BJ (cell line): Measurements from ENCODE around the gene AQP2. TPM values are rescaled to one million over a fixed set of nuclear protein-coding genes. Genes with fewer than 3 reads are reported as not detected.
"Not testable (repeated sequence)": the region's sequence is repeated elsewhere in the genome, so short reads cannot be mapped to it uniquely, and the experiment has no call there.

ENCODE experiments used
- CTCF ChIA-PET: fragments of 350-600 bp; formaldehyde crosslinking; extraction: SDS; loops from one replicate; lab custom pipeline; 2021; ENCODE audit warnings: antibody characterized with exemption, inconsistent platforms; lab: Yijun Ruan, JAX
- POLR2A ChIA-PET: fragments of 300-600 bp; sonication (Branson Sonifier 250); formaldehyde crosslinking; extraction: SDS; loops from one replicate; lab custom pipeline; 2021; ENCODE audit warnings: antibody characterized with exemption; lab: Charles Lee
- DNase-seq: peaks from one replicate; pipeline ENCODE4 v3.0.0-alpha.2; 2011; ENCODE audit warnings: low read depth
- H3K27me3 ChIP-seq: 2 replicates; pipeline ENCODE4 v1.6.0; 2011; ENCODE audit warnings: low read length; ENCODE audit not compliant: control insufficient read depth, insufficient read depth
- H3K36me3 ChIP-seq: 2 replicates; pipeline ENCODE4 v1.5.1; 2011; ENCODE audit warnings: low read length; ENCODE audit not compliant: control insufficient read depth, insufficient read depth
- H3K4me3 ChIP-seq: 2 replicates; pipeline ENCODE4 v1.5.1; 2011; ENCODE audit warnings: low read depth, mild to moderate bottlenecking, control low read depth, low read length
- polyA plus RNA-seq: library from polyadenylated mRNA; depleted of rRNA; stranded (reverse); fragments of >200 nt; gene quantifications from 2 replicates; pipeline ENCODE4 v1.2.3, GENCODE V29; 2011
- TF ChIP-seq, protein P1 (sequence below): IDR thresholded peaks from 2 replicates; pipeline ENCODE4 v1.5.1; 2011; ENCODE audit warnings: low read depth, mild to moderate bottlenecking, control low read depth, inconsistent platforms, low read length, moderate library complexity; ENCODE audit not compliant: insufficient read depth

AQP2 gene
- polyA plus RNA-seq, 1 experiment = not detected

DNA sequence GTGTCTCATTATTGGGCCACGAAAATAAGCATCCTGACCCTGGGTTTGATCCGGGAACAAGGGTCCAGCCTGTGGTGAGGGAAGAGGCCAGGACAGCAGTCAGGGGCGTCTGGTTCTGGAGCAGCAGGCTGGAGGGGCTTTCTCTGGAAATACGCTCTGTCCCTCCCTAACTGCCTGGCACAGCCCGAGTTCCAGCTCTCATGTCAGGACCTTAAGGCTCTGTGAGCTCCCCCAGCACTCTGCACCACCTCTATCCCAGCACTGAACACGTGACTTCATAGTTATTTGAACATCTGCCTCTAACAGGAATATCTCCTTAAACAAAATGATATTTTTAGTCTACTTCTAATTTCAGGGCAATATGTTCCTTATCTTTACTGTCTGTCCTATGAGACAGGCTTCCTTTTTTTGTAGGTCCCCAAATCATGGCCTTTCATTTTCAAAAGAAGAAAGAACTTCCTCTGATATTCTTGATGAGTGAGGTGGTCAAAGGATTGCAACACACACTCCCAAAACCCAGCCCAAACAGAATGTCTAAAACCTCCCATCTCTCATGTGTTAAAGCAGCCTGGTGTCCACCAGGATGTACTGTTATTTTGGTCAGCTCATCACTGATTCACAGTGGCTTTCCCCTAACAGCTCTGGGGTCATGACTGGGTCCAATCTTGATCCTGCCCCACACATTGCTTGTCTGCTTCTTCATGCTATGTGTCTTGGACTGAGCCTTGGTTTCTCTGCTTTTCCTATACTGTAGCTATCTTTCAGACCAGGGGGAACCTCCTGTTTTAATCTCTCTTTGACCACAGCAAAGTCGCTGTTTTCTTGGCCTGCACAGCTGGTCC lies 31.9 kb downstream of the AQP2 start:
- no peaks in the 10 kb centered on the region for H3K27me3 ChIP-seq
- no peak for DNase-seq
- H3K4me3 ChIP-seq = no peak overlapping the region
- TF ChIP-seq, protein P1, sequence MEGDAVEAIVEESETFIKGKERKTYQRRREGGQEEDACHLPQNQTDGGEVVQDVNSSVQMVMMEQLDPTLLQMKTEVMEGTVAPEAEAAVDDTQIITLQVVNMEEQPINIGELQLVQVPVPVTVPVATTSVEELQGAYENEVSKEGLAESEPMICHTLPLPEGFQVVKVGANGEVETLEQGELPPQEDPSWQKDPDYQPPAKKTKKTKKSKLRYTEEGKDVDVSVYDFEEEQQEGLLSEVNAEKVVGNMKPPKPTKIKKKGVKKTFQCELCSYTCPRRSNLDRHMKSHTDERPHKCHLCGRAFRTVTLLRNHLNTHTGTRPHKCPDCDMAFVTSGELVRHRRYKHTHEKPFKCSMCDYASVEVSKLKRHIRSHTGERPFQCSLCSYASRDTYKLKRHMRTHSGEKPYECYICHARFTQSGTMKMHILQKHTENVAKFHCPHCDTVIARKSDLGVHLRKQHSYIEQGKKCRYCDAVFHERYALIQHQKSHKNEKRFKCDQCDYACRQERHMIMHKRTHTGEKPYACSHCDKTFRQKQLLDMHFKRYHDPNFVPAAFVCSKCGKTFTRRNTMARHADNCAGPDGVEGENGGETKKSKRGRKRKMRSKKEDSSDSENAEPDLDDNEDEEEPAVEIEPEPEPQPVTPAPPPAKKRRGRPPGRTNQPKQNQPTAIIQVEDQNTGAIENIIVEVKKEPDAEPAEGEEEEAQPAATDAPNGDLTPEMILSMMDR = peak; percentile 8; the same call in 1 of the 2 replicates
- no peaks in the 10 kb centered on the region for H3K36me3 ChIP-seq
- CTCF ChIA-PET = interaction anchor here (0.6 to 7.1 kb wide), 12 partner anchors 8 to 116 kb away, joined by 3 to 95 read pairs (median 9); partner anchors contain the start of gene AQP6
- POLR2A ChIA-PET = no interaction called here

DNA sequence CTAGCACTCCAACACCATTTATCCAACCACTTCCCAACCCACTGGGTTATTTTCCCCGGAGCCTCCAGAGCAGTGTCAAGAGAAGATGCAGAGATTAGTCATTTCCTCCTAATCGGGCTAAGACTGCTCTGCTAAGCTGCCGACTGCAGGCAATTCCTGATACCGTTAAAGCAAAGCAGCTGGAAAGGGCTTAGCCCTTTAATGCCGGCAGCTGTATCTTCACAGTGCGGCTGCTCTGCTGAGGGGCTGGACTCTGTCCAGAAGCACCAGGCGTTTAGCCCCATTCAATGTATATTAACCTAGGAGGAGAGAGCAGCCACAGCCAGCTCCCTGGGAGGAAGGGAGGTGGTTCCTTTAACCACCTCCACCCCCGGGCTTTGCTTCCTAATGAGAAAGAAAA lies 33.4 kb downstream of the AQP2 start:
- TF ChIP-seq, protein P1 = no peak
- ChIA-PET POLR2A (interaction anchor here (0.6 kb wide), 2 partner anchors 205 to 235 kb away, joined by 3 read pairs; no protein-coding TSS in a partner anchor), CTCF (interaction anchor here (0.7 to 7.1 kb wide), 10 partner anchors 9 to 146 kb away, joined by 3 to 95 read pairs (median 6); partner anchors contain the start of gene AQP6)
- no peak overlapping the region for H3K4me3 ChIP-seq
- DNase-seq = no peak
- H3K36me3 ChIP-seq = no peaks in the 10 kb centered on the region
- H3K27me3 ChIP-seq = no peaks in the 10 kb centered on the region

DNA sequence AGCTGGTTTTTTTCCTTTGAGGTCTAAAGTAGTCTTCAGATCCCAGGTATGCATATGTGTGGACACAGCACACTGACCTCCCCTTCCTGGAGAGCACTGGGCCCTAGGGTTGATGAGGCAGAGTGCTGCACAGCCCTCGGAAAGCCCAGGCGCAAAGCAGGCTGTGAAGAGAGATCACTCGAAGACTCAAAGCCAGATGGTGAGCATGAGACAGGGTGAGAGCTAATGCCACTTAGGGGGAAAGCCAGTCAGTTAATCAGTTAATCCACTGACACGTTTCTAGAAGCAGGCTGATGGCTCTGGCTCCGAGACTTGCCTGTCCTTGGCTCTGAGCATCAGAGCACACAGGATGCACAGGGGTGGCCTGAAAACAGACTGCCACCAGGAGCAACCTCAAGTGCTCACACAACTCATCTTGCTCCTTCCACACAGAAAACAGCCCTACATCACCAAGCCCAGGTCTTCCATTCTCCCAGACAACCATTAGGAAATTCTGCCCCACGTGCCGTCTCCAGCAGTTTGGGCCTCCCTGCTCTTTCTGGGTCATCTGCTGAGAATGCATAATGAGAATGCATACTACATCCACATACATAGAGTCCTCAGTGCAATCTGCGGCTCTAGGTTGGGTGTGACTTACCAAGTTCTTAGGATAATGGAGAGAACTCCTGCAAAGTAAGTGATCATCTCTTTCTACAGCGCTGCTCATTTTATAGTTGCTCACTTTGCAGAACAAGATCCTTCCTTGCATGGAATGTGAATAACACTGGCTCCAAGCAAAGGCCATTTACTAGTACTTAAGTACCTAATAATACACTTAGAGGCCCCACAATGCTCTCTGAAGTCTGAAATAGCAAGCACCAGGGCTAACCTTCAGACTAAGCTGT lies 34.2 kb downstream of the AQP2 start:
- no peaks in the 10 kb centered on the region for H3K36me3 ChIP-seq

DNA sequence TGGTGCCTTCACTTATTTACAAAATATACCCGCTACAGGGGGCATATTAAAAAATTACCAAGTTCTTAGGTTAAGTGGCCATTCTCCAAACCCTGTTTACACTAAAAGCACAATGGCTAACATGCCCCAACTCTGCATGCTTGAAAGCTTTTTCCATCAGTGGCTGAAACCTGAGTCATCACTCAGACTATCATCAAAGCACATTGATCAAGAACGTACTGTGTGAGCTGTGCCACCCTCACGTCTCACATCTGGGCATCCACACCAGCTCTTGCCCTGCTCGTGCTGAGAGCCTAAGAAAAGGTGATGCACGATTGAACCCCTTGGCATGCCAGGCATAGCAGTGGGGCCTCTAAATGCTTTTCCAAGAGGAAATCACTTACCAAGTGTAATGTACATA lies 35.4 kb downstream of the AQP2 start:
- TF ChIP-seq, protein P1 = no peak
- CTCF ChIA-PET = interaction anchor here (0.8 to 4.1 kb wide), 5 partner anchors 8 to 53 kb away, joined by 3 to 19 read pairs (median 3); no protein-coding TSS in a partner anchor
- Histone ChIP-seq H3K4me3 (no peak overlapping the region), H3K27me3 (no peaks in the 10 kb centered on the region), H3K36me3 (no peaks in the 10 kb centered on the region)
- POLR2A ChIA-PET = no interaction called here
- no peak for DNase-seq

More for the DNA sequence above, 34.2 kb downstream of the AQP2 start:
- ChIA-PET CTCF (interaction anchor here (0.7 to 7.1 kb wide), 12 partner anchors 10 to 147 kb away, joined by 3 to 95 read pairs (median 6); partner anchors contain the start of gene AQP6), POLR2A (interaction anchor here (0.6 kb wide), 2 partner anchors 206 to 236 kb away, joined by 3 read pairs; no protein-coding TSS in a partner anchor)
- DNase-seq = no peak
- TF ChIP-seq, protein P1 = no peak
- no peak overlapping the region for H3K4me3 ChIP-seq
- no peaks in the 10 kb centered on the region for H3K27me3 ChIP-seq

DNA sequence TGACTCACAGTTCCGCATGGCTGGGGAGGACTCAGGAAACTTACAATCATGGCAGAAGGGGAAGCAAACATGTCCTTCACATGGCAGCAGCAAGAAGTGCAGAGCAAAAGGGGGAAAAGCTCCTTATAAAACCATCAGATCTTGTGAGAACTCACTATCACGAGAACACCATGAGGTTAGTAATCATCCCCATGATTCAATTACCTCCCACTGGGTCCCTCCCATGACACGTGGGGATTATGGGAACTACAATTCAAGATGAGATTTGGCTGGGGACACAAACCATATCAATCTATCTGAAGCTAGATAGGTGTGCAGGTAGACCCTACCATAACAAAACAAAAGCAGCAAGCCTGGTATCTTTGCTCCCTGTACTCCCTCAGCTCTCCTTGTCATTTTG lies 35.9 kb downstream of the AQP2 start:
- POLR2A ChIA-PET, DNase-seq, H3K27me3 ChIP-seq, H3K36me3 ChIP-seq, H3K4me3 ChIP-seq: not testable (repeated sequence)
- CTCF ChIA-PET = interaction anchor here (1.3 to 4.1 kb wide), 5 partner anchors 8 to 53 kb away, joined by 3 to 19 read pairs (median 3); no protein-coding TSS in a partner anchor
